ENCODE results near the gene IGSF21. TPM values are rescaled to one million over a fixed set of nuclear protein-coding genes. Genes with fewer than 3 reads are reported as not detected.
"Not testable (repeated sequence)": the region's sequence is repeated elsewhere in the genome, so short reads cannot be mapped to it uniquely, and the experiment has no call there.

IGSF21 gene
- total RNA-seq, 2 donors from 2014 or later = 0.37 to 0.40 TPM

DNA sequence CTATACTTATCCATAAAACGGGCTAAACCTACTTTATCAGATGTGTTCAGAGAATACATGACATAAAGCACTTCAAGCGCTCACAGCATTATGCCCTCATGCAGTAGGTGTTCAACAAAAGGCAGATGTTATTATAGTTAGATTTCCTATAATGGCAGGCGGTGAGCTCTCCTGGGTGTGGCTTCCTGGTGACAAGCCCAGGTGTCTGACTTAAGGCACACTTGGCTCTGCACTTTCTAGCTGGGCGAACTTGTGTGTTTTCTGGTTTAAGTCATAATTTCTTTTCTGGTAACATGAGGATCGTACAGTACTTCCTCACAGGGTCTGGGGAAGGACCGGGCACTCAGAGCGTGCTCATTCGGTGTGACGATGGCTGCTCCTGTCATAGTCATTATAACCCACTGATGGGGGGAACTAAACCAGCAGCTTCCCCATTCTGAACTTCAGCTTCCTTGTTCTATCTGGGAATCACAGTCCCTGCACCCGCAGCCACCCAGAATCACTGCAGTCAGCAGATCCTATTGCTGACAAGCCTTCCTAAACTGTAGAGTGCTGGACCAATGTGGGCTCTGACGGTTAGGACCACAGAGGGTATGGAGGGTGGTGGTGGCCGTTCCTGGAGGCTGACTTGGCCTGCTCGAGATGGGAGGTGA is 52.8 kb downstream of the IGSF21 start:
- no peaks in the 10 kb centered on the region for H3K36me3 ChIP-seq
- TF ChIP-seq CTCF (IDR thresholded peaks at IDR 0.05) = no peak
- no peak overlapping the region for H3K4me3 ChIP-seq
- intact Hi-C loops (cut with DNase I) = no loop called here
- no peaks in the 10 kb centered on the region for H3K9me3 ChIP-seq
- no peak overlapping the region for H3K9ac ChIP-seq (ENCODE audit: low read depth in 2 of 2, low read length in 2 of 2)
- H3K4me1 ChIP-seq = no peaks in the 10 kb centered on the region
- H3K27me3 ChIP-seq = no peaks in the 10 kb centered on the region
- DNase-seq = peak; percentile 67
- H3K27ac ChIP-seq = peak overlapping the region; percentile 18

DNA sequence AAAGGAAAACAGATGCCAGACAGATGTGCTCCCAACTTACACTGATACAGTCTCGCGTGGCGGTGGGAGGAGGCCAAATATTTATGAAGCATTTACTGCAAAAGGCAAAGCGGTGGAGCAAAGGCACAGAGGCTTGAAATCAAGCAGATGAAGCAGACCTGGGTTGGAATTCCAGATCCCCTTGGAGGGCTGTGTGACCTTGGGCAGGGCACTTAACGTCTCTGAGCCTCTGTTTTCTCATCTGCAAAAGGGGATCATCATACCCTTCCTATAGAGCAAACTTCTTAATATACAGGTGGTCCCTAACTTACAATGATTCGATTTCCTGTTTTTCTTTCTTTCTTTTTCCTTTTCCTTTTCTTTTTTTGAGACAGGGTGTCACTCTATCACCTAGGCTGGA is 54.1 kb downstream of the IGSF21 start:
- Histone ChIP-seq H3K9ac (ENCODE audit: low read depth in 2 of 2, low read length in 2 of 2) (no peak overlapping the region), H3K9me3 (no peaks in the 10 kb centered on the region), H3K27me3 (no peaks in the 10 kb centered on the region), H3K36me3 (no peaks in the 10 kb centered on the region), H3K4me1 (no peaks in the 10 kb centered on the region), H3K27ac (no peak overlapping the region), H3K4me3 (no peak overlapping the region)
- TF ChIP-seq CTCF (IDR thresholded peaks at IDR 0.05) = no peak
- DNase-seq = no peak
- intact Hi-C loops (cut with DNase I) = no loop called here

GRCh38 chr1:18165640-18166039 is 58.0 kb downstream of the IGSF21 start:
- H3K27me3 ChIP-seq; intact Hi-C loops (cut with DNase I); H3K4me1 ChIP-seq; H3K4me3 ChIP-seq; H3K9me3 ChIP-seq; H3K27ac ChIP-seq; DNase-seq; H3K9ac ChIP-seq (ENCODE audit: low read depth in 2 of 2, low read length in 2 of 2); H3K36me3 ChIP-seq: not testable (repeated sequence)

DNA sequence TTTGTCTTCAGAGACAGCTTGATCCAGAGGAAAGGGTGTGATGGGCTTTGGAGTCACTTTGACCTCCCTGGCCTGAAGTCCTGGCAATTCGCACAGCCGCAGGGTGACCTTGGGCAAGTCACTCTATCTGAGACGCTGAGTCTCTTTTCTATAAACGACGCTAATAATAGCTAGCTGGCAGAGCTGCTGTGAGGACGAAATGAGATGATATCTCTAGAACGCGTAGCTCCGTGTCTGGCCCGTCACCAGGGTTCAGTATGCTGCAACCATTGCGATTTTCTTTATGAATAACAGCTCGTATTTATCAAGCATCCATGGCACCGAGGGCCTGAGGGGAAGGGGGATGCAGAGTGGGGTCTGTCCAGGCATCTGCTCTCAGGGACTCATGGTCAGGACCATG is 58.7 kb downstream of the IGSF21 start:
- Histone ChIP-seq H3K27ac (no peak overlapping the region), H3K4me3 (no peak overlapping the region), H3K9me3 (no peaks in the 10 kb centered on the region), H3K27me3 (no peaks in the 10 kb centered on the region), H3K36me3 (no peaks in the 10 kb centered on the region), H3K4me1 (no peaks in the 10 kb centered on the region), H3K9ac (ENCODE audit: low read depth in 2 of 2, low read length in 2 of 2) (no peak overlapping the region)
- DNase-seq = no peak
- TF ChIP-seq CTCF (IDR thresholded peaks at IDR 0.05) = no peak
- intact Hi-C loops (cut with DNase I) = no loop called here

DNA sequence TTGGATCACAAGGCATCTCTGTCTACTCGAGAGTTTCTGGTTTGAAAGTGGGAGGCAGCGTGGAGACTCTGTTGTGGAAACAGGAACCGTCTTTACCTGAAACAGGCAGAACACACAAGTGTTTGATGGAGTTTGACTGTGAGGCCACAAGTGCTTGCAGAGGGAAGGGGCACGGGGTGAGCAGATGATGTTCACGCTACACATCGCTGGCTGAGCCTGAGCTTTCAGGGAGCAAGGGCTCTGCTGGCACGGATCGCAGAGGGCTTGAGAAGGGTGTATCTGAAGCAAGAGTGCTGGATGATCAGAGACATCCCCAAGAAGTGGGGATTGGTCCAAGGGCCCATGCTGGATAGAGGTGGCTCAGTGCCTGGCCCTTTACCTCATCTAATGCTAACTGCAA is 59.3 kb downstream of the IGSF21 start:
- Histone ChIP-seq H3K9ac (ENCODE audit: low read depth in 2 of 2, low read length in 2 of 2) (no peak overlapping the region), H3K9me3 (no peaks in the 10 kb centered on the region), H3K4me1 (no peaks in the 10 kb centered on the region), H3K27me3 (no peaks in the 10 kb centered on the region), H3K27ac (no peak overlapping the region), H3K36me3 (no peaks in the 10 kb centered on the region), H3K4me3 (no peak overlapping the region)
- DNase-seq = no peak
- intact Hi-C loops (cut with DNase I) = no loop called here
- no peak for TF ChIP-seq CTCF (IDR thresholded peaks at IDR 0.05)

DNA sequence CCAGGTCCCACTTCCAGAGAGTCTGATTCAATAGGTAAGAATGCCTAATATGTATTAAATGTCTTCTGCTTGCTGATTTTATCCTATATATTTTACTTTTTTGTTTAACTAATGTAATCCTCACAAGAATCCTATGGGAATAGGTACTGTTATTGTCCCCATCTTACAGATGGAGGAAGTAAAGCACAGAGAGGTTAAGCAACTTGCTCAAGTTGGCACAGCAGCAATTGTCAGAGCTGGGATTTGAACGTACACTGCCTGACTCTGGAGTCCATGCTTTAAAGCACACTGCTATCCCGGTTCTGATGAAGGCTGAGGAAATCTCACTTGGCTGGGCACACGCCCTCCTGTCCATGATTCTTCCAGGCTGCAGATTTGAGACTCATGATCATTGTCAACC is 62.8 kb downstream of the IGSF21 start:
- H3K9me3 ChIP-seq = no peaks in the 10 kb centered on the region
- H3K27me3 ChIP-seq = no peaks in the 10 kb centered on the region
- no peaks in the 10 kb centered on the region for H3K4me1 ChIP-seq
- H3K27ac ChIP-seq = no peak overlapping the region
- no peak for DNase-seq
- no peak for TF ChIP-seq CTCF (IDR thresholded peaks at IDR 0.05)
- intact Hi-C loops (cut with DNase I) = no loop called here
- H3K36me3 ChIP-seq = no peaks in the 10 kb centered on the region
- H3K9ac ChIP-seq (ENCODE audit: low read depth in 2 of 2, low read length in 2 of 2) = no peak overlapping the region
- no peak overlapping the region for H3K4me3 ChIP-seq
